ENCODE measurements around the gene ISG20.

The ISG20 gene

DNA sequence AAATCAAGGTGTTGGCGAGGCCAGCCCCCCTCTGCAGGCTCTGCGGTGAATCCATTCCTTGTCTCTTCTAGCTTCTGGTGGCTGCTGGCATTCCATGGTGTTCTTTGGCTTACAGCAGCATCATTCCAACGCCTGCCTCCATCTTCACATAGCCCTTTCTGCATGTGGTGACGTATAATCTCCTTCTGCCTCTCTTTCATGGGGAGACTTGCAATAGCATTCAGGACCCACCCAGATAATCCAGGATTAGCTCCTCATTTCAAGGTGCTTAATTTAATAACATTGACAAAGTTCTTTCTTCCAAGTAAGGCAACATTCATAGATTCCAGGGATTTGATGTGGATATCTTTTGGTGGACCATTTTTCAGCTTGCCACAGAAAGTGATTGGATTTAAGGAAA lies 35.8 kb downstream of the ISG20 start:
- no peaks in the 10 kb centered on the region for H3K9me3 ChIP-seq
- no peaks in the 10 kb centered on the region for H3K4me1 ChIP-seq
- no peak for DNase-seq
- intact Hi-C loops (cut with DNase I; ENCODE audit: low total_unique reads) = no loop called here
- no peak overlapping the region for H3K27ac ChIP-seq
- H3K4me3 ChIP-seq = no peak overlapping the region
- H3K36me3 ChIP-seq = no peaks in the 10 kb centered on the region
- TF ChIP-seq CTCF (IDR thresholded peaks at IDR 0.05) = no peak
- no peaks in the 10 kb centered on the region for H3K27me3 ChIP-seq

DNA sequence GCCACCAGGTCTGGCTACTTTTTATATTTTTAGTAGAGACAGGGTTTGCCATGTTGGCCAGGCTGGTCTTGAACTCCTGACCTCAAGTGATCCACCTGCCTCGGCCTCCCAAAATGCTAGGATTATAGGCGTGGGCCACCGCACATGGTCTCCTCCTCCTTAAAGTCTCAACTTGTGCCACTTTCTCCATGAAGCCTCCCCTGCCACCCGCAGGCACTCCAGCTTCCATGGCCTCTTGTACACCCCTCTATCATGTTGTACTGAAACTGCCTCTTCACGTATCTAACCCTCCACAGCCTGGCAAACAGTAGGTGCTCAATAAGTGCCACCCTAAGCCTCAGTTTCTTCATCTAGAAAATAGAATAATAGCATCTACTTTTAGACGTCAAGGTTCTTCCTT lies 39.9 kb downstream of the ISG20 start:
- intact Hi-C loops (cut with DNase I; ENCODE audit: low total_unique reads) = no loop called here
- no peaks in the 10 kb centered on the region for H3K27me3 ChIP-seq
- no peak overlapping the region for H3K4me3 ChIP-seq
- TF ChIP-seq CTCF (IDR thresholded peaks at IDR 0.05) = no peak
- DNase-seq = no peak
- no peaks in the 10 kb centered on the region for H3K9me3 ChIP-seq
- H3K36me3 ChIP-seq = no peaks in the 10 kb centered on the region
- H3K4me1 ChIP-seq = no peaks in the 10 kb centered on the region
- H3K27ac ChIP-seq = no peak overlapping the region

DNA sequence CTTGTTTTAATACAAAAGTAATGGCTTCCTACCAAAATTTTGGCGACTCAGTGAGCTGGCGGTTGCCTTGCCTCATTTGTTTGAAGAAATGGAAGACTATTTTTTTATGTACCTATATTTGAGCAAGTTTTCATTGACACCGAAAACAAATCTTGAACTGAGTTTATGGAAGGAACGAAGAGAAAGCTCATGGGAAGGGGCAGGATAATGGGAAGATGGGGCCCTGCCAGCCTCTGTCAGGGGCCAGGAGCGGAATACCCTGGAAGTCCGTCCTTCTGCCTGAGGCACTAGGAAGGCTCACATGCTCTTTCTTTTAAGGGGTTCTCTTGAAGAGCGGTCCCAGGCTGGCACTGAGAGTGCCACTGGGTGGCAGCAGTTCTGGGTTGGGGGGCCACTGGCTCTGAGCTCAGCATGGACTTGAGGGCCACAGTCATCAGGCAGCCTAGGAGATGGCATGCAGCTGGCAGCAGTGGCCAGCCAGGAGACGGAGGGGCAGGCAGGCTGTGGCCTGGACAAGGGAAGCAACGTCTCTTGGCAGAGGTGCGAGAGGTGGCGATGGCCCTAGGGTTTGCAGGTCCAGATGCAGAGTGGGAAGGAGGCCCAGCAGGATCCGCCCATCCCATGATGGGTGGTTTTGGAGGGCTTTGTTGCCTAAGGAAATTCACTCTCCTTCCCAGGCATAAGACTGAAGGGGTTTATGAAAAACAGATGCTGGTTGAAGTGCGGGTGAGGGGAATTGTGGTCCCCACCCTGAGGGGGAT lies 41.6 kb downstream of the ISG20 start:
- no peak overlapping the region for H3K27ac ChIP-seq
- H3K4me3 ChIP-seq = no peak overlapping the region
- intact Hi-C loops (cut with DNase I; ENCODE audit: low total_unique reads) = no loop called here
- H3K9me3 ChIP-seq = no peaks in the 10 kb centered on the region
- no peaks in the 10 kb centered on the region for H3K36me3 ChIP-seq
- no peak for TF ChIP-seq CTCF (IDR thresholded peaks at IDR 0.05)
- H3K4me1 ChIP-seq = no peaks in the 10 kb centered on the region
- no peaks in the 10 kb centered on the region for H3K27me3 ChIP-seq
- no peak for DNase-seq

DNA sequence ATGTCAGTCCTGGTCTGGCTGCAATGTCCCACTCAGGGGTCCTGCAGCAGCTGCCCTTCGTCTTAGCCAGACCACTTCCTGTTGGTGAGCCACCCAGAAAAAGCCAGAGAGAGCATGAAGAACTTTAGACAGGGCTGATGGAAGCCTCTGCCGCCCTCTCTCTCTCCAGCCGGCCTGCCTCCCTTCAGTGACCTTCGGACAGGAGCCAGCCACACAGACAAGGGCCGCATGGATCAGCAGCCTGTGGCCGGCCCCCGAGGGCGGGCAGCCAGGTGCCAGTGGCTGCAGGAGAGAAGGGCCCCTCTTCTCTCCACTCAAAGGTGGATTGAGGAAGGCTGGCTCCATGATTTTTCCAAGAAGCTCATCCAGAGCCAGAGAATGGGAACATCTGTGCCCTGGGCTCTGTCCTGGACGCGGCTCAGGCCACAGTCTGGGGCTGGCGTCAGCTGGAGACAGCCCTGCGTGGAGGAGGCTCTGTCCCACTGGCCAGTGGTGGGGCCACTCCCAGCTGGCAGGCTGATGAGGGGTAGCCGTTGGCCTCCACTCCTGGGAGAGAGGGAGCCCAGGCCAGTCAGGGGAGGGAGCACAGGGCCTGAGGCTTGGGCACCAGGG lies 42.9 kb downstream of the ISG20 start:
- intact Hi-C loops (cut with DNase I; ENCODE audit: low total_unique reads) = no loop called here
- DNase-seq = no peak
- H3K4me1 ChIP-seq = no peaks in the 10 kb centered on the region
- no peak overlapping the region for H3K4me3 ChIP-seq
- no peaks in the 10 kb centered on the region for H3K27me3 ChIP-seq
- no peaks in the 10 kb centered on the region for H3K9me3 ChIP-seq
- no peak overlapping the region for H3K27ac ChIP-seq
- no peak for TF ChIP-seq CTCF (IDR thresholded peaks at IDR 0.05)
- no peaks in the 10 kb centered on the region for H3K36me3 ChIP-seq

- H3K36me3 ChIP-seq = no peaks in the 10 kb centered on the region
- no peak for DNase-seq
- H3K27ac ChIP-seq = no peak overlapping the region
- H3K27me3 ChIP-seq = no peaks in the 10 kb centered on the region
- no peak for TF ChIP-seq CTCF (IDR thresholded peaks at IDR 0.05)
- no peaks in the 10 kb centered on the region for H3K4me1 ChIP-seq
- H3K9me3 ChIP-seq = no peaks in the 10 kb centered on the region
- intact Hi-C loops (cut with DNase I; ENCODE audit: low total_unique reads) = no loop called here
- H3K4me3 ChIP-seq = no peak overlapping the region
Observed at GRCh38 chr15:88684345-88684744, 45.5 kb downstream of the ISG20 start.

Data from tibial artery (tissue), 4 donors.